GM12873 (cell line): ENCODE measurements around the gene RAP2C.

Source experiments
- CTCF ChIP-seq: IDR thresholded peaks from 2 replicates; pipeline ENCODE4 v1.5.1; 2012; ENCODE audit warnings: low read depth, mild to moderate bottlenecking, moderate library complexity, low read length, control low read depth; ENCODE audit not compliant: insufficient read depth; ENCODE audit errors: missing control alignments

The RAP2C gene

GRCh38 chrX:132165005-132165404 lies 54.2 kb downstream of the RAP2C start:
- no peak for TF ChIP-seq CTCF

DNA sequence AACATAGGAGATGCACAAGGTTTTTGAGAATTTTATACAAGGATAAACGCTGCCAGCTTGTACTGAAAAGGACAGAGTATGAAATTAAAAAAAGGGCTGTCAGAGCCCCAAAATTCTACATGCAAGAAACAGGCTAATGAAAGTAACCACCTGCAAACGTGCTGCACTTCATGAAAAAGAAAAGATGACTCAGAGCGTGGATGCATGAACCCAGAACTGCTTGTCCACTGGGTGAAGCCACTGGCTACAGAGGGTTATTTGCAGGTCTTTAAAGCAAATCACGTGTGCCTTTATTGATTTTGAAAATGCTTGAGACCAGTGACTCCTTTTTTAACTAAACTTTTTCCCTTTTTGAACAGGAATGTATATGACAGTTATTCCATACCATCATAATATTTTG lies 66.1 kb downstream of the RAP2C start:
- no peak for TF ChIP-seq CTCF
